Activated CD8-positive, alpha-beta memory T cell treated with anti-CD3 and anti-CD28 coated beads, Interleukin-2, amount 50 U/mL, for 1 hour (primary cell): ENCODE data around the gene ARHGAP23.
"Not testable (repeated sequence)": the region's sequence is repeated elsewhere in the genome, so short reads cannot be mapped to it uniquely, and the experiment has no call there.

ENCODE experiments used
- DNase-seq: peaks from one replicate; pipeline ENCODE4 v3.0.0-alpha.2; 2020; ENCODE audit errors: extremely low read depth

ARHGAP23 gene

DNA sequence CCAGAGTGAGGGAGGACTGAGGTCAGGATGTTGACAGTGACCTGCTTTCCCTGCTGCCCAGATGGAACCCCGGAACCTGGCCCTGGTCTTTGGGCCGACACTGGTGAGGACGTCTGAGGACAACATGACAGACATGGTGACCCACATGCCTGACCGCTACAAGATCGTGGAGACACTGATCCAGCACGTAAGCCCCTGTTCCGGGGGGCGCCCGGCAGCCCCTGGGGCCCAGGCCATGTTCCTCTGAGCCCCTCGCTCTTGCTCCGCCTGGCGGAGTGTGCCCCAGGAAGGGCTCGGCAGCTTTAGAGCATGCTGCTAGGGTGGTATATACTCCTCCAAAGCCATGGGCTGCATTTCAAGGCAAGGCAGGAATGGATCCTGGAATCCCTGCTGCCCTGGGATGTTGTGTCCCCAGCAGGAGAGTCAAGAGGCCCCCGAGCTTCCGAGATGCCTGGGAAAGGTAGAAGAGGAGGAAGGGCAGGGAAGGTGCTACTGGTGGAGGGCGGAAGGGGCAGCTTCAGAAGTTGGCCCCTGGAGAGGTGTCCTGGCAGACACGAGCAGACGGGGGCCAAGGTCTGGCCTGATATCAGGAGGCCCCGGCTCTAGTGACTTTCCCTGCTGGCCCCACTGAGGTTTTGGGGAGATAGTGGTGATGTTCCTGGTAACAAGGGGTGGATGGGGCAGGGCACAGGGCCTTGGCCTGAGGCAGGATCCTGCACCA, 63.2 kb downstream of the ARHGAP23 start:
- DNase-seq = not testable (repeated sequence)

DNA sequence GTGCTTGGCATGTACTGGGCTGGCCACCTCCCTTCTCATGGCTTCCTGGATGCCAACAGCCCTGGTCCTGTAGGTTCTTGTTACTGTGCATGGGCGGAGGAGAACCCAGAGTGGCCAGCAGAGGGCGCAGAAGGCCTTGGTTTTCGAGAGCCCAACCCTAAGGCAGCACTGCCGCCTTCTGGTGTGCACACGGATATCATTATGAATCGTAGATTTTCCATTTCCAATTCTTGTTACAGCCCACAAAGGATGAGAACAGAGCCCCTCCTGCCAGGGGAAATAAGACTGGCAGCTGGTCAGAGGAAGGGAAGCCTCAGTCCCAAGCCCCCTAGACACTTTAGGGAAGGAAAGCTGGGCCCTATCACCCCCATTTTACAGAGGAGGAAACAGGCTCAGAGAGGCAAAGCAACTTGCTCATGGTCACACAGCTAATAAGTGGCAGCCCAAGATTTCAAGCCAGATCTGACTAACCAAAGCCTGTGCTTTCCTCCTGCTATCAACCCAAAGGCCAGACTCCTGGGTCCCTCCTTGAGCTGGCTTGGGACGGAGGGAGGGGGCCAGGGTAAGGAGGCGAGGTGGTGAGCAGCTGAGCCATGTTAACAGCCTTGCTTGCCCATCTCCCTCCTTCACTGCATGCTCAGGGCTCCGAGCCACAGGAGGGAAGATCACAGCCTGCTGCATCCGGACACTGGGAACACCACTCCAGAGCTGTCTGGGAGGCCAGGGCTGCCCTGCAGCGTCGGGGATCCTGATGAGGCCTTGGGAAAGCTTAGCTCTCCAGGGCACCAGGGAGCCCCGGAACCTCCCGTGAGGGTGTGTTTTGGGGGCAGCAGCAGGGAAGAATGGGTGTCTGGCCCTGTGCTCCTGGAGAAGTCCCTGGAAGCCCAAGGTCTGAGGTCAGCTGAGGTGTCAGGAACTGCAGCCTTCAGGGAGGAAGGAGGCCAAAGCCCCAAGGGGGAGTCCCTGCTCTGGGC, 64.1 kb downstream of the ARHGAP23 start:
- peak; percentile 66 for DNase-seq

- DNase-seq = not testable (repeated sequence)
Measured at GRCh38 chr17:38494152-38494551, 65.9 kb downstream of the ARHGAP23 start.

GRCh38 chr17:38497656-38498055, 69.4 kb downstream of the ARHGAP23 start:
- DNase-seq = not testable (repeated sequence)

DNA sequence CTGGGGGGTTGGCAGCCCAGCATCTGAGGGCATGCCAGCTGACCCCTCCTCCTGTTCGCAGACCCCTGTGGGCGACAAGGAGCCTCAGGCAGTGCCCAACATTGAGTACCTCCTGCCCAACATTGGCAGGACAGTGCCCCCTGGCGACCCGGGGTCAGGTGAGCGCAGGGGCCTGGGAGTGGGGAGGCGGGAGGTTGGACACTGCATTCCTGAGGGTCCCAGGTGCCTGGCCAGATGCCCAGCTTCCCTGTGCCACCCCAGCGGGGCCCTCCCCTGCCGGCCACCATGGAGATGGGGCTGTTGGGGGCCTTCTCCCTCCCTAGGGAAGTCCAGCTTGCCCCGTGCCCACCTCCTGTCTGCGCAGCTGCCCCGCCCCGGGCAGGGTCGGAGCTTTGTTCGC, 70.1 kb downstream of the ARHGAP23 start:
- no peak for DNase-seq

DNA sequence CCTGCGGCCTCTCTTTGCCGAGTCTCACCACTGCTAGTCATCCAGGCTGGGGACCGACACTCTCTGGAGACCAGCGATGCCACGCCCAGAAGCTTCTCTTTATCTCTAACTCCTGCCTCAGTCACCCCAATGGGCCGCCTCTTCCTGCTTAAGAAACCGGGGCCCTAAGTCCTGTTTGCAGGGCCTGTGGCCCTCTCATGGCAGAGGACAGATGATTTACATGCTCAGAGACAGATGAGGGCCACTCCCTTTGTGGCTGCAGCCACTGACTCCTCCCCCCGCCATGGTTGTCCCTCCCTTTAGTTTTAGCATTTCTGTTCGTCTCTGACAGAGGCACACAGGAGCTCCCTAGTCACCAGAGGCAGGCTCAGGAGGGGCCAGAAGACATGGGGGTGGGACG, 71.0 kb downstream of the ARHGAP23 start:
- not testable (repeated sequence) for DNase-seq

DNA sequence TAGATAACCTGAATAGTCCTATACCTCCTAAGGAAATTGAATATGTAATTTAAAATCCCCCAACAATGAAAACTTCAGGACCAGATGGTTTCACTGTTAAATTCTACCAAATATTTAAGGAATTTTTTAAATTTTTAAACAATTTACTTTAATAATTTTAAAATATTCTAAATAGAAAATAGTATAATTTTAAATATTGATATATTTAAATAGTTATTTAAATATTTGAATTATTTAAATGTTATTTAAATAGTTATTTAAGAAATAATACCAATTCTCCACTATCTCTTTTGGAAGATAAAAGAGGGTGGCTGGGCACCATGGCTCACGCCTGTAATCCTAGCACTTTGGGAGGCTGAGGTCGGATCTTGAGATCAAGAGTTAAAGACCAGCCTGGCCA, 73.5 kb downstream of the ARHGAP23 start:
- DNase-seq = not testable (repeated sequence)

DNA sequence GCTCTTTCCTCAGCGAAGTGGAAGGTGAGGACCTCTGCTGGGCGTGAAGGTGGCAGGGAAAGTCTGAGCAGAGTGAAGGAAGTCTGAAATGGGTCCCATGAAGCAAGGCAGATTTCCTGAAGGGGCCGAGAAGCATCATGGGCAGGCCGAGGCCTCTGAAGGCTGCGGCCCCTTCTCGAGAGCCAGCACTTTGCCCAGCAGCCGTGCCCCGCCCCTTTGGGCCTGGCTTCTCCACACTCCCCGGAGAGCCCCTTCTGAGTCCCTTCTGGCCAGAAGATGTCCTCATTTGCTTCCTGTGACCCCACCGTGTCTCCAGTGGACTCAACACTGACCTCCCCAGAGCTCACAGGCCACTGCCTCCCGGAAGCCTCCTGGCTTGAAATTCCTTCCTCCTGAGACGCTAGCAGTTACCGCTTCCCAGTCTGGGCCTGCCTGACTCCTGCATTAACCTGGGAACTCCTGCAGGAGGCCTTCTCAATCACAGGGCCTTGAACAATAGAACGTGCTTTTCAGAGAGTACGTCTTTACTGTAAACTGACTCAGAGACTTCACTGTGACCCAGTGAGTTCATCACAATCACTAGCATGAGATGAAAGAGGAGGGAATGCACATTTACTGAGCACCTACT, 75.1 kb downstream of the ARHGAP23 start:
- DNase-seq = not testable (repeated sequence)

- no peak for DNase-seq
Measured at GRCh38 chr17:38504216-38504615, 76.0 kb downstream of the ARHGAP23 start.

GRCh38 chr17:38507436-38507835, 79.2 kb downstream of the ARHGAP23 start:
- no peak for DNase-seq

- DNase-seq = no peak
Measured at GRCh38 chr17:38507921-38508569, 79.8 kb downstream of the ARHGAP23 start.

- DNase-seq = no peak
Measured at GRCh38 chr17:38508570-38508950, 80.3 kb downstream of the ARHGAP23 start.

GRCh38 chr17:38508954-38509771, 80.9 kb downstream of the ARHGAP23 start:
- peak; percentile 26 for DNase-seq

DNA sequence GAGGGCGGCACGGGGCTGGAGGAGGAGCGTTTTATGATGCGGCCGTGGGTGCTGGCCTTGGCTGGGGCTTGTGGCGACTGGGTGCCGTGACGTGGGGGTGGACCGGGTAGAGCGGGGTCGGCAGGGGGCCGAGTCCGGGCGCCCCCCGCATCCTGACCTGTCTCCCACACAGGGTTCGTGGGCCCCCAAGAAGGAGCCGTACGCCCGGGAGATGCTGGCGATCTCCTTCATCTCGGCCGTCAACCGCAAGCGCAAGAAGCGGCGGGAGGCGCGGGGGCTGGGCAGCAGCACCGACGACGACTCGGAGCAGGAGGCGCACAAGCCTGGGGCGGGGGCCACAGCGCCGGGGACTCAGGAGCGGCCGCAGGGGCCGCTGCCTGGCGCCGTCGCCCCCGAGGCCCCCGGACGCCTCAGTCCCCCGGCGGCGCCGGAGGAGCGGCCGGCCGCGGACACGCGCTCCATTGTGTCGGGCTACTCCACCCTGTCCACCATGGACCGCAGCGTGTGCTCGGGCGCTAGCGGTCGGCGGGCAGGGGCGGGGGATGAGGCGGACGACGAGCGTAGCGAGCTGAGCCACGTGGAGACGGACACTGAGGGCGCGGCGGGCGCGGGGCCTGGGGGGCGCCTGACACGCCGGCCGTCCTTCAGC, 81.6 kb downstream of the ARHGAP23 start:
- no peak for DNase-seq

- DNase-seq = no peak
Measured at GRCh38 chr17:38510421-38511149, 82.3 kb downstream of the ARHGAP23 start.

DNA sequence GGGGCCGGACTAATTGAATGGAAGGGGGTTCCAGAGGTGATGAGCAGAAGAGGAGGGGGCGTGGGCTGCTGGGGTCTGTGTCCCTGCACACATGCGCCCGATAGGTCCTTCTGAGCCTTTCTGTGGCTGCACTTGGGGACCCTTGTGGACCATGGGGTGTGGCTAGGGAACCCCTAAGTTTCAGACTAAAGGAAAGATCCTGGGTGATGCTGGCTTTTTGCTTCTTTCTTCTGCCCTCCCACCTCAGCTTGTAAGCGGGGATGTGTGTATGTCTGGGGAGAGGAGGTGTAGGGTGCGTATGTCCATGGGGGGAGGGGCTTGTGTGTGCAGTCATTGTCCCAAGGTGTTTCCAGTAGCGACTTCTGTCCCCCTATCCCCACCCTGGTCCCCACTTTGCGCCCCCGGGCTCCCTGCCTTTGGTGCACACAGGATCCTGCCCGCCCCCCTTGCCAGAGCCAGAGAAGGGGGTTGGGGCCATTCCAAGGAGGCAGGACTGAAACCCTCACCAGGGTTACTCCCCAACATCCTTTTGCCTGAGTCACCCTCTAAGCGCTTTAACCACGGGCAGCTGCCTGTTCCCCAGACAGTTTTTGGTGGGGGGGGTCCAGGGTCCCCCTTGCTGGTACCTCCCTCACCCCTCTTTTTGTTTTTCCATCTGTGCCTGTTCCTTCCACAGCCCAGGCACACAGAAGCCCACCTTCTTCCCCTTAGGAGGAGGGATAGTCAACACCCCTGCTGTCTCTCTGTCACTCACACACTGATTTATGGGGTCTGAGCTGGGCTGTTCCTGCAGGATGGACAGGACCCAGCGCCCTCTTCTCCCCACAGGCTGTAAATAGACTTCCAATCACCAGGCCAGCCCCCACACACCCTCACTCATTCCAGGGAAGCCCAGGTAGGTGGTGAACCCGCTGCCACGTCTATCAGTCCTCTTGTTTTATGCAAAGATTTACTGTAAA, 83.2 kb downstream of the ARHGAP23 start:
- no peak for DNase-seq

- no peak for DNase-seq
Measured at GRCh38 chr17:38512473-38513058, 84.3 kb downstream of the ARHGAP23 start.

GRCh38 chr17:38526526-38526925, 98.3 kb downstream of the ARHGAP23 start:
- not testable (repeated sequence) for DNase-seq
